Neural cell (in vitro differentiated cells): ENCODE measurements around the gene ALPG. TPM values are rescaled to one million over a fixed set of nuclear protein-coding genes. Genes with fewer than 3 reads are reported as not detected.
"Not testable (repeated sequence)": the region's sequence is repeated elsewhere in the genome, so short reads cannot be mapped to it uniquely, and the experiment has no call there.

Experiments
- H2AFZ ChIP-seq: fragments of 200-600, 300-800 bp; sonication (generic), shearing (Covaris generic); 2 replicates; pipeline ENCODE4 v1.6.0; 2014; ENCODE audit warnings: low read depth, mild to moderate bottlenecking, antibody characterized with exemption, low read length, moderate library complexity
- H3F3A ChIP-seq: fragments of 200-600 bp; shearing (Covaris generic); 2 replicates; pipeline ENCODE4 v1.6.1; 2016; ENCODE audit warnings: mild to moderate bottlenecking, moderate library complexity, mixed read lengths, antibody characterized with exemption, low read length; ENCODE audit not compliant: insufficient read depth, poor library complexity, severe bottlenecking
- H3K27ac ChIP-seq: fragments of 200-600, 300-800 bp; sonication (generic), shearing (Covaris generic); 2 replicates; pipeline ENCODE4 v1.5.1; 2014; ENCODE audit warnings: mild to moderate bottlenecking, low read length, moderate library complexity
- H3K27me3 ChIP-seq: fragments of 300-800, 200-600 bp; sonication (generic), shearing (Covaris generic); 2 replicates; pipeline ENCODE4 v1.6.0; 2014; ENCODE audit warnings: mild to moderate bottlenecking, low read depth, low read length, moderate library complexity; ENCODE audit not compliant: insufficient read depth
- H3K36me3 ChIP-seq: fragments of 300-800, 200-600 bp; sonication (generic), shearing (Covaris generic); 2 replicates; pipeline ENCODE4 v1.5.1; 2014; ENCODE audit warnings: mild to moderate bottlenecking, antibody characterized with exemption, low read length, moderate library complexity; ENCODE audit not compliant: insufficient read depth
- H3K4me2 ChIP-seq: fragments of 300-800, 200-600 bp; sonication (generic), shearing (Covaris generic); 2 replicates; pipeline ENCODE4 v1.6.0; 2014; ENCODE audit warnings: mild to moderate bottlenecking, low read length
- H3K4me3 ChIP-seq: fragments of 300-800, 200-600 bp; sonication (generic), shearing (Covaris generic); 2 replicates; pipeline ENCODE4 v1.5.1; 2014; ENCODE audit warnings: mild to moderate bottlenecking, low read length, moderate library complexity
- H3K79me2 ChIP-seq: fragments of 200-600 bp; shearing (Covaris generic); replicated peaks from 2 replicates; pipeline ENCODE4 v1.6.0; 2014; ENCODE audit warnings: mild to moderate bottlenecking, low read length, moderate library complexity; ENCODE audit not compliant: insufficient read depth
- H3K9ac ChIP-seq: fragments of 300-800, 200-600 bp; sonication (generic), shearing (Covaris generic); 2 replicates; pipeline ENCODE4 v1.6.1; 2016; ENCODE audit warnings: mild to moderate bottlenecking, low read length, mixed read lengths
- H3K9me2 ChIP-seq: fragments of 200-600 bp; shearing (Covaris generic); 2 replicates; pipeline ENCODE4 v1.6.1; 2016; ENCODE audit warnings: mild to moderate bottlenecking, low read length, mixed read lengths; ENCODE audit not compliant: insufficient read depth
- H3K9me3 ChIP-seq: fragments of 200-600, 300-800 bp; sonication (generic), shearing (Covaris generic); 2 replicates; pipeline ENCODE4 v1.6.1; 2016; ENCODE audit warnings: mild to moderate bottlenecking, mixed run types, low read length, moderate library complexity, mixed read lengths
- H4K20me1 ChIP-seq: fragments of 200-600 bp; shearing (Covaris generic); 2 replicates; pipeline ENCODE4 v1.6.1; 2016; ENCODE audit warnings: mild to moderate bottlenecking, mixed run types; ENCODE audit not compliant: insufficient read depth
- CTCF ChIP-seq: fragments of 450-650 bp; IDR thresholded peaks from 2 replicates; pipeline ENCODE4 v1.5.1; 2014; ENCODE audit warnings: antibody characterized with exemption, mild to moderate bottlenecking, moderate library complexity; ENCODE audit not compliant: poor library complexity, severe bottlenecking
- EP300 ChIP-seq: fragments of 450-650 bp; conservative IDR thresholded peaks from 2 replicates; pipeline ENCODE4 v1.6.1; 2014; ENCODE audit warnings: antibody characterized with exemption, mild to moderate bottlenecking, moderate library complexity; ENCODE audit not compliant: poor library complexity, severe bottlenecking
- EZH2 ChIP-seq: fragments of 200-600, 300-800 bp; shearing (Covaris generic), sonication (generic); IDR thresholded peaks from 2 replicates; pipeline ENCODE4 v1.6.1; 2014; ENCODE audit warnings: antibody characterized with exemption, low read length, borderline replicate concordance, mild to moderate bottlenecking; ENCODE audit not compliant: insufficient read depth, poor library complexity, severe bottlenecking
- MXI1 ChIP-seq: fragments of 450-650 bp; conservative IDR thresholded peaks from 2 replicates; pipeline ENCODE4 v1.6.1; 2014; ENCODE audit warnings: antibody characterized with exemption, mild to moderate bottlenecking; ENCODE audit not compliant: poor library complexity, severe bottlenecking
- POLR2AphosphoS5 ChIP-seq: IDR thresholded peaks from 2 replicates; pipeline ENCODE4 v1.6.1; 2012
- RAD21 ChIP-seq: fragments of 450-650 bp; conservative IDR thresholded peaks from 2 replicates; pipeline ENCODE4 v1.6.1; 2014; ENCODE audit warnings: antibody characterized with exemption, mild to moderate bottlenecking, moderate library complexity
- SMC3 ChIP-seq: fragments of 450-650 bp; conservative IDR thresholded peaks from 2 replicates; pipeline ENCODE4 v1.6.1; 2014; ENCODE audit warnings: antibody characterized with exemption, mild to moderate bottlenecking, moderate library complexity; ENCODE audit not compliant: poor library complexity
- TAF1 ChIP-seq: IDR thresholded peaks from 2 replicates; pipeline ENCODE4 v1.6.1; 2012; ENCODE audit warnings: low read depth
- polyA plus RNA-seq: library from polyadenylated mRNA; depleted of rRNA; stranded (reverse); fragments of >200 nt; gene quantifications from 2 replicates; pipeline ENCODE4 v1.2.3, GENCODE V29; 2014
- TF ChIP-seq, protein P1 (sequence below): IDR thresholded peaks from 2 replicates; pipeline ENCODE4 v1.6.1; 2012; ENCODE audit warnings: borderline replicate concordance

ALPG gene
- polyA plus RNA-seq, 1 donor from 2014 or later, result not detected

- no peak for TF ChIP-seq MXI1
- no peak for TF ChIP-seq TAF1
- no peak for TF ChIP-seq EP300
- TF ChIP-seq SMC3, result no peak
- TF ChIP-seq EZH2, result no peak
- TF ChIP-seq POLR2AphosphoS5, result no peak
- TF ChIP-seq, protein P1, sequence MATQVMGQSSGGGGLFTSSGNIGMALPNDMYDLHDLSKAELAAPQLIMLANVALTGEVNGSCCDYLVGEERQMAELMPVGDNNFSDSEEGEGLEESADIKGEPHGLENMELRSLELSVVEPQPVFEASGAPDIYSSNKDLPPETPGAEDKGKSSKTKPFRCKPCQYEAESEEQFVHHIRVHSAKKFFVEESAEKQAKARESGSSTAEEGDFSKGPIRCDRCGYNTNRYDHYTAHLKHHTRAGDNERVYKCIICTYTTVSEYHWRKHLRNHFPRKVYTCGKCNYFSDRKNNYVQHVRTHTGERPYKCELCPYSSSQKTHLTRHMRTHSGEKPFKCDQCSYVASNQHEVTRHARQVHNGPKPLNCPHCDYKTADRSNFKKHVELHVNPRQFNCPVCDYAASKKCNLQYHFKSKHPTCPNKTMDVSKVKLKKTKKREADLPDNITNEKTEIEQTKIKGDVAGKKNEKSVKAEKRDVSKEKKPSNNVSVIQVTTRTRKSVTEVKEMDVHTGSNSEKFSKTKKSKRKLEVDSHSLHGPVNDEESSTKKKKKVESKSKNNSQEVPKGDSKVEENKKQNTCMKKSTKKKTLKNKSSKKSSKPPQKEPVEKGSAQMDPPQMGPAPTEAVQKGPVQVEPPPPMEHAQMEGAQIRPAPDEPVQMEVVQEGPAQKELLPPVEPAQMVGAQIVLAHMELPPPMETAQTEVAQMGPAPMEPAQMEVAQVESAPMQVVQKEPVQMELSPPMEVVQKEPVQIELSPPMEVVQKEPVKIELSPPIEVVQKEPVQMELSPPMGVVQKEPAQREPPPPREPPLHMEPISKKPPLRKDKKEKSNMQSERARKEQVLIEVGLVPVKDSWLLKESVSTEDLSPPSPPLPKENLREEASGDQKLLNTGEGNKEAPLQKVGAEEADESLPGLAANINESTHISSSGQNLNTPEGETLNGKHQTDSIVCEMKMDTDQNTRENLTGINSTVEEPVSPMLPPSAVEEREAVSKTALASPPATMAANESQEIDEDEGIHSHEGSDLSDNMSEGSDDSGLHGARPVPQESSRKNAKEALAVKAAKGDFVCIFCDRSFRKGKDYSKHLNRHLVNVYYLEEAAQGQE, result no peak
- no peak for TF ChIP-seq CTCF
- no peak for TF ChIP-seq RAD21
- H2AFZ ChIP-seq, result no peak overlapping the region
- no peaks in the 10 kb centered on the region for H3K9me3 ChIP-seq
- H3K9ac ChIP-seq, result no peak overlapping the region
- no peaks in the 10 kb centered on the region for H3K79me2 ChIP-seq
- H4K20me1 ChIP-seq, result no peaks in the 10 kb centered on the region
- no peak overlapping the region for H3K4me2 ChIP-seq
- H3K36me3 ChIP-seq, result no peaks in the 10 kb centered on the region
- H3F3A ChIP-seq, result no peaks in the 10 kb centered on the region
- no peaks in the 10 kb centered on the region for H3K9me2 ChIP-seq
- no peak overlapping the region for H3K27ac ChIP-seq
- H3K27me3 ChIP-seq, result no peaks in the 10 kb centered on the region
- H3K4me3 ChIP-seq, result no peak overlapping the region
Measured at GRCh38 chr2:232365621-232366321, 40.9 kb upstream of the ALPG start.

GRCh38 chr2:232366461-232366860 lies 40.2 kb upstream of the ALPG start:
- not testable (repeated sequence) for H3K79me2 ChIP-seq, H3K4me2 ChIP-seq, H3K9ac ChIP-seq, H3K36me3 ChIP-seq, H3K9me3 ChIP-seq, H3K9me2 ChIP-seq, H3K27ac ChIP-seq, H4K20me1 ChIP-seq, H3K4me3 ChIP-seq, H3K27me3 ChIP-seq, H3F3A ChIP-seq, H2AFZ ChIP-seq

DNA sequence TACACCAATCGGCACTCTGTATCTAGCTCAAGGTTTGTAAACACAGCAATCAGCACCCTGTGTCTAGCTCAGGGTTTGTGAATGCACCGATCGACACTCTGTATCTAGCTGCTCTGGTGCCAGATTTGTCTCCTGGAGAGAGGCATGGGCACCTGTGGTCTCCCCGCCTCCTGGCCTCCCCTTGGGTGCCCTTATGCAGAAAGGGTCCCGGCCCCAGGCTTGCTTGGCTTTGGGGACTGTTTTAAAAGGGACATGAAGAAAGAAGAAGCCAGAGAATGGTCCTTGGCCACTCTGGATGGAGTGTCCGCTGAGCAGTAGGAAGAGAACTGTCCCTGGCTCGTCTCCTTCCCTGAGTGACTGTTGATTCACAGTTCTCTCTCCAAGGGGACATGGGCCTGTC lies 39.6 kb upstream of the ALPG start:
- Histone ChIP-seq H3K36me3 (no peaks in the 10 kb centered on the region), H3F3A (no peaks in the 10 kb centered on the region), H3K9me3 (no peaks in the 10 kb centered on the region), H3K79me2 (no peaks in the 10 kb centered on the region), H3K4me3 (no peak overlapping the region), H3K27me3 (no peaks in the 10 kb centered on the region), H3K27ac (no peak overlapping the region), H2AFZ (no peak overlapping the region), H3K9me2 (no peaks in the 10 kb centered on the region), H3K4me2 (no peak overlapping the region), H4K20me1 (no peaks in the 10 kb centered on the region), H3K9ac (no peak overlapping the region)
- TF ChIP-seq TAF1 (no peak), EZH2 (no peak), RAD21 (no peak), MXI1 (no peak), SMC3 (no peak), EP300 (no peak), CTCF (no peak), POLR2AphosphoS5 (no peak)
- TF ChIP-seq, protein P1, result no peak
